Stimulated activated CD4-positive, alpha-beta T cell treated with anti-CD3 and anti-CD28 coated beads, TNF-alpha, amount 100 ng/mL, for 48 hours (primary cell): ENCODE results near the gene PRR5.
"Not testable (repeated sequence)": the region's sequence is repeated elsewhere in the genome, so short reads cannot be mapped to it uniquely, and the experiment has no call there.

Source experiments
- DNase-seq, 3 donors: peaks; one replicate each; pipeline ENCODE4 v3.0.0-alpha.2; 2020; ENCODE audit warnings: low read depth in 3 of 3

PRR5 gene

GRCh38 chr22:44701824-44702478 is at the start of gene PRR5:
Gene PRR5 (plus strand): TSS chr22:44702204. CDS start chr22:44702475, 271 bp downstream.
- DNase-seq, result peak; percentile 53 to 64 (median 59)

- DNase-seq, result not testable (repeated sequence)
Observed at GRCh38 chr22:44652866-44653265, 49.1 kb upstream of the PRR5 start.

GRCh38 chr22:44658311-44658953 is 43.6 kb upstream of the PRR5 start:
- no peak for DNase-seq

- no peak for DNase-seq
Observed at GRCh38 chr22:44659140-44659539, 42.9 kb upstream of the PRR5 start.

GRCh38 chr22:44660051-44660830 is 41.8 kb upstream of the PRR5 start:
- no peak for DNase-seq

GRCh38 chr22:44661070-44661469 is 40.9 kb upstream of the PRR5 start:
- no peak for DNase-seq

GRCh38 chr22:44661659-44662569 is 40.1 kb upstream of the PRR5 start:
- no peak for DNase-seq

- DNase-seq, result no peak
Observed at GRCh38 chr22:44663256-44663999, 38.6 kb upstream of the PRR5 start.

- no peak for DNase-seq
Observed at GRCh38 chr22:44664149-44664548, 37.9 kb upstream of the PRR5 start.

GRCh38 chr22:44665115-44665514 is 36.9 kb upstream of the PRR5 start:
- DNase-seq, result no peak

GRCh38 chr22:44666207-44666585 is 35.8 kb upstream of the PRR5 start:
- DNase-seq, result no peak

- DNase-seq, result no peak
Observed at GRCh38 chr22:44667276-44667675, 34.7 kb upstream of the PRR5 start.

- no peak for DNase-seq
Observed at GRCh38 chr22:44667829-44668189, 34.2 kb upstream of the PRR5 start.

- no peak for DNase-seq
Observed at GRCh38 chr22:44668190-44668885, 33.7 kb upstream of the PRR5 start.

GRCh38 chr22:44668886-44669521 is 33.0 kb upstream of the PRR5 start:
- no peak for DNase-seq

GRCh38 chr22:44669561-44669976 is 32.4 kb upstream of the PRR5 start:
- no peak for DNase-seq

GRCh38 chr22:44670220-44670988 is 31.6 kb upstream of the PRR5 start:
- no peak for DNase-seq

GRCh38 chr22:44671742-44672141 is 30.3 kb upstream of the PRR5 start:
- DNase-seq, result no peak

- no peak for DNase-seq
Observed at GRCh38 chr22:44672632-44673031, 29.4 kb upstream of the PRR5 start.
